Kidney glomerular epithelial cell (primary cell): Measurements from ENCODE around the gene USP3.
A peak's percentile ranks its signal among the peaks of the same experiment; 100 is the strongest.

Source experiments
- DNase-seq: peaks from one replicate; lab custom pipeline; 2025; lab: John Stamatoyannopoulos, UW

Gene USP3

GRCh38 chr15:63544258-63545026, 40.0 kb downstream of the USP3 start:
- DNase-seq: no peak

DNA sequence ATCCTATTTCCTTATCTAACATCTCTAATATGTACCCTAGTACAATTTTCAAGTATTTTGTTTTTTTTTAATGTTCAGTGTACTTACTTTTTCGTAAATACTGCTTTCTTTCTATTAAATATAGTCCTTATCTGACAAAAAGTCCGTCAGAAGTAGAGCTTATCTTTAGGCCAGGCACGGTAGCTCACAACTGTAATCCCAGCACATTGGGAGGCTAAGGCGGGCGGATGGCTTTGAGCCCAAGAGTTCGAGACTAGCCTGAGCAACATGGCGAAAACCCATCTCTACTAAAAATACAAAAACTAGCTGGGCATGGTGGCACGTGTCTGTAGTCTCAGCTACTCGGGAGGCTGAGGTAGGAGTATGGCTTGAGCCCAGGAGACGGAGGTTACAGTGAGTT, 41.1 kb downstream of the USP3 start:
- no peak for DNase-seq

DNA sequence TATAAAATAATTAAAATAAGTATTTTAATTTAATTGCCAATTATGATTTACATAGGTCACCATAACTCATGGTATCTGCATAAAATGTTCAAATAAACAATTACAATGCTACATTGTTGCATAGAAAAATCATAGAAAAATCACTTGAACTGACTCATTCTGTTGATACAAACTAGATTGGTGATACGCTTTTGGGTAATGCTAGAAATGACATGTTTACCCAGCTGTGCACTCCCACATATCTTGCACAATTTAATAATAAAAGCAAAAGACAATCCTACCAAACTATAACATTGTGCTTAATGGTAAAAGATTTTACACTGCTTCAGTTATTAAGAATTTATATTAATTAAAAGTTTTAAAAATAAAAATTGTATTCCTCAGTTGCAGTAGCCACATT, 47.0 kb downstream of the USP3 start:
- no peak for DNase-seq

DNA sequence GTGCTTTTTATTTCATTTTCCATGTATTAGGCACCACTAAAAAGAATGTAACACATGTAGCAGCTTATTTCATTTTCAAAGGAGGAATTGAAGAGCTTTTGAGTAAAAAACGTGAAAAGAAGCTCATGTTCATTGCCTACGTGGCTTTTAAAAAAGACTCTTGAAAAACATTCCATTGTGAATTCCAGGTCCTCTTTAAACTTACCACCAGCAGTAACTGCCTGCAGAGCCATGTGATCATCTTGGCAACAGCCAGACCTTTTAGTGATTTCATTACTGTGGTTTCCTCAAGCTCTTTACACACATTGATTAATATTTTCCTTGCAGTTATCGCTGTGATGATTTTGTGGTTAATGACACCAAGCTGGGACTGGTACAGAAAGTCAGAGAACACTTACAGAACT, 49.0 kb downstream of the USP3 start:
- peak; percentile 98 for DNase-seq

GRCh38 chr15:63554337-63554927, 50.0 kb downstream of the USP3 start:
- peak; percentile 47 for DNase-seq

GRCh38 chr15:63555507-63555906, 51.1 kb downstream of the USP3 start:
- no peak for DNase-seq

DNA sequence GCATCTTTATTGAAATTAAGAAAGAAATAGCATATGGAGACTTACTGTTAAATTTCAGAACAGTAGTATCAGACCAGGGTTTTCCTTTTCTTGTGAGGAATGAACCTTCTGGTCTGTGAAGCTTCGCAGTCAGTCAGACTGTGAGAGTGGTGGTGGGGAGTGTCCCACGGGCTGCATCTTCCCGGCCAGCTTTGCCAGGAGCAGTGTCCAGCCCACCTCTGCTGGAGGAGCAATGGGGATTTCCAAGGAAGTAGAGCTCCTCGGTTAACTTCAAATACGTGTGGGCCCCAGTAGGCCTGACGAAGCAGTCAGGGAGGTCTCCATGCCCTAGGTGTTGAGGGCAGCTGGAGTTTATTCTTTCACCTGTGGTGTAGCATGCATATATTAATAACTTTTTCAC, 51.9 kb downstream of the USP3 start:
- peak; percentile 64 for DNase-seq

- DNase-seq: no peak
These were observed 52.3 kb downstream of the USP3 start for GRCh38 chr15:63556736-63557135.

DNA sequence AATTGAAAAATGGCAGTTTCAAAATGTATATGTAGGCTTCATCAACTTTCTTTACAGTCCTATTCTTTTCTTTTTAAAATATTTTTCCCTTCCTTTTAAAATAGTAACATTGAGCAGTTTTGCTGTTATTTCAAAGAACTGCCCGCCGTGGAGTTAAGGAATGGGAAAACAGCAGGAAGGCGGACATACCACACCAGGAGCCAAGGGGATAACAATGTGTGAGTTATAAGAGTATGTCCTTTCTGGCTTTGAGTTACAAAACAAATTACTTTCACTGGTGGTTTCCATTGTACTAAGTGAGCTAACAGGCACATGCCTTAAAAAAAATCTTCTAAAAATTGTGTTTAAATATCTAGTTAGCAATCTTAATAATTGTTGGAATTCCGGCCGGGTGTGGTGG, 55.4 kb downstream of the USP3 start:
- DNase-seq: no peak

GRCh38 chr15:63560741-63561448, 56.5 kb downstream of the USP3 start:
- DNase-seq: no peak

DNA sequence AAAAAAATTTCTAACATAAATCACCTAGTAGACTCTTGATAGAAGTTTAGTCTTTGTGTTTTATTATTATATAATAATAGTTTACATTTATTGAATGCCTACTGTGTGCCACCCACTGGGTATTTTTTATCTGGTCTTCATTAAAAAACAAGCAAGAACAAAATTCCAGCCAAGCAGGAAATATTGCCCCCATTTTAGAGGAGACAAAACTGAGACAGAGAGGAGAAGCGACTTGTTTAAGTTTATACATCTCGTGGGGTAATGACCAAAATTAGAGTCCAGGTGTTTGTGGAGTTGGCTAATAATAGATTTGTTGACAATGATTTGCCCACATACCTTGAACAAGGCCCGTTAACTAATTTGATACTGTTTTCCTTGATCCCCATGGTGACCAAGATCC, 59.7 kb downstream of the USP3 start:
- no peak for DNase-seq

DNA sequence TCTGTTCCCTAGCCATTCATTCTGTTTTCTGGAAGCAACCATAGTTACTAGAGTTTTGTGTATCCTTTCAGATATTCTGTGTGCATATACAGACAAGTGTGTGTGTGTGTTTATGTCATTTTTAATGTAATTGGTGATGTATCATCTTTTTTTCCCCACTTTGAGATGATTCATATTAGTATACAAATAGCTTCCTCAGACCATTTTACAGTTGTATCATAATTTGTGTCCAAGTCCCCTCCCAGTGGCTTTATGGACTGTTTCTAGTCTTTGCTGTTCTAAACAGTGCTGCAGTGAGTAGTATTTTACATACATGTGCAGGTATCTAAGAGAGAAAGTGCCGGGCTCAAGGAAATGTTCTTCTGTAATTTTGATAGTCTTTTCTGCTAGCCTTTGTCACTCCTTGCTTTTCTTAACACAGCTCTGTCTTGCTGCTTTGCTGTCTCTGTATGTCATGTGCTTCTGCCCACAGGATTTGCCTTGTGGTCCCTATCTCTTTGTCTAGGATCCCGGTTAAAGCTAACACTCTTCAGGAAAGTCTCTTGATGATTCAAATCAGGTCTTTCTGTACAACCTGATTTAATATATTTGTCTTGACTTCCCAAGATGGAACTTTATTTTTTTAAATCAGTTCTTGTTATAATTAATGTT, 61.3 kb downstream of the USP3 start:
- no peak for DNase-seq

- DNase-seq: no peak
These were observed 68.5 kb downstream of the USP3 start for GRCh38 chr15:63572749-63573464.

DNA sequence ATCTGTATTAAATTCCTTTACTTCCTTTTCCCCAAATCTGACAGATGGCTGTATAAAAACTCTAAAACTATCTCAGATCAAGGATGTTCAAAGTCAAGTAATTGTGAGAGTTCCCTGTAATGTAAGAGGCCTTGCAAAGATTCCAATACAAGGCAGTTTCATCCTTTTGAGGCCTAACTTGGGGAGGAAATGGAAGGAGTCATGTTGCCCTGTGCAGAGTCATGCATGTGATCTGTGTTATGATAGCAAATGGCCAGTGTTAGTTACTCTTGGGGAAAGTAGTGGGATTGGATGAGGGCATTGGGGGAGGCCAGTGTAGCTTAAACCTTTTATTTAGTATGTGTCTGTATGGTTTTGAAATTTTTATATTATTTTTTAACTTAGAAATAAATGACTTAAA, 69.1 kb downstream of the USP3 start:
- no peak for DNase-seq

- no peak for DNase-seq
These were observed 70.9 kb downstream of the USP3 start for GRCh38 chr15:63575312-63575711.

DNA sequence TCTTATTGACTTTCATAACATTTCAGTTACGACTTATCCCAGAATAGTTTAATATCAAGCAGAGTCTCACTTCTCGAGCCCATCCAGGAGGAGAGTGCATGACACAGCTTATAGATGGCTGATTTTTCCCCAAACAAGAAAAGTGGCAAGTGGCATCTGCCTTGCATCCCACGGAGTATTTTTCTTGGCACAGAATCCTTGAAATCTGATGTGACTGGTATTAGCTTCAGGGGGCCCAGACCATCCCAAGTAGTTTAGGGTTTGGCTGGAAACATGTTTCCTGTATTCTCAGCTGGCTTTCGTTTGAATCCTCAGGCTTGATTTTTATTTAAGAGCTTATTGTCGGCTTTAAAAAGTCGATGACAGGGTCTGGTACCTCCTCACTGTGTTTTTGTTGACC, 72.0 kb downstream of the USP3 start:
- no peak for DNase-seq

DNA sequence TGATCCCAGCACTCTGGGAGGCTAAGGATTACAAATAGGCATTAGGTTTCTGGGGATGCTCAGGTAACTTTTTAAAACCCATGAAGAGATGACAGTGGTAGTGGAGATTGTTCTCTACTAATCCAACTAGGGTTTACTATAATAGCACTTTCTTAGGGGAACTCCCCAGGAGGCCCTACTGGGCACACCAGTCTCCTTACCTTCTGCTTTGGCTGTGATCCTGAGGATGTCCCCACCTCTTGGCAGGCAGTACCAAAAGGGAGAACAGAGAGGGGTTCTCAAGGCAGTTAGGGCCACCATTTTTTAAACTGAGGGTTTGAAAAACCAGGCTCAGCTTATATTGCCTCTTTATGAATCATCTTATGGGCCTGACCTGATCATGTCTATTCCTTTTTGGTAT, 77.8 kb downstream of the USP3 start:
- no peak for DNase-seq

GRCh38 chr15:63582718-63583426, 78.5 kb downstream of the USP3 start:
- peak; percentile 91 for DNase-seq

GRCh38 chr15:63586790-63587189, 82.4 kb downstream of the USP3 start:
- no peak for DNase-seq

- no peak for DNase-seq
These were observed 83.1 kb downstream of the USP3 start for GRCh38 chr15:63587527-63587926.

DNA sequence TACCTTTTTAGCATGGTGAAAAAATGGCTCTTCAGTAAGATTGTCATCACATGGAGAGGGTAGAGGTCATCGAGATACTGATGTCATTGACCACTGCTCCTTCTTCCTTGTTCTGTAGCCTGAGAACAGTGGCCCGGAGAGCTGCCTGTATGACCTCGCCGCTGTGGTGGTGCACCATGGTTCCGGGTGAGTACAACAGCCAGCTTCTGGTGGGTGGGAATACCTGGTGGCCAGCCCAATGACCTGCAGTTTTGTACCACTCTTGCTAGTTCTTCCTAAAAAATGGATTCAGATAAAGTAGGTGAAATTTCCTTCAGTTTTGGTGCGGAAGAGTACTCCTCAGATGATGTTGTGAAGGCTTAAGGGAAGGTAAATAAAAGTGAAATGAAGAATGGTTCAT, 84.4 kb downstream of the USP3 start:
- DNase-seq: no peak
